A549 (cell line): ENCODE measurements around the gene TP73. TPM values are rescaled to one million over a fixed set of nuclear protein-coding genes. Genes with fewer than 3 reads are reported as not detected.

Experiments used
- ATAC-seq, 2 experiments: fragments of 200-7000 bp in 1 of 2; fragments of >200 bp in 1 of 2; cut with Nextera tagmentation in 1 of 2; cut with Tn5 transposase in 1 of 2; 3 replicates each; pipeline versions ENCODE4 v1.8.0 to v1.9.1; 2018 to 2020; ENCODE audit warnings: mild to moderate bottlenecking in 1 of 2, moderate library complexity in 1 of 2
- CTCF ChIA-PET: fragments of 300-600 bp; sonication (Branson Sonifier 250); formaldehyde crosslinking; extraction: SDS; loops from one replicate; lab custom pipeline; 2021; ENCODE audit warnings: antibody characterized with exemption, inconsistent platforms; lab: Yijun Ruan, JAX
- POLR2A ChIA-PET: fragments of 350-600 bp; formaldehyde crosslinking; extraction: SDS; loops from one replicate; lab custom pipeline; 2021; ENCODE audit warnings: antibody characterized with exemption, inconsistent platforms; lab: Yijun Ruan, JAX
- DNase-seq, 2 experiments: peaks; one replicate each; pipeline versions ENCODE4 v3.0.0 to v3.0.0-alpha.2; 2011 to 2016; ENCODE audit warnings: low read depth in 1 of 2, low spot score in 1 of 2
- FAIRE-seq: peaks from 2 replicates; lab custom pipeline; 2011; peaks lifted over from hg19 to GRCh38; lab: Jason Lieb, UNC
- H3K27ac ChIP-seq, 2 experiments: fragments of >200 bp; sonication (Bioruptor Twin); formaldehyde crosslinking; 3 replicates each; pipeline ENCODE4 v1.5.1; 2016 to 2017
- H3K4me1 ChIP-seq: fragments of >200 bp; sonication (Bioruptor Twin); formaldehyde crosslinking; 3 replicates; pipeline ENCODE4 v1.6.1; 2016
- H3K4me2 ChIP-seq: fragments of >200 bp; sonication (Bioruptor Twin); formaldehyde crosslinking; 3 replicates; pipeline ENCODE4 v1.6.1; 2016
- H3K4me3 ChIP-seq: fragments of >200 bp; sonication (Bioruptor Twin); formaldehyde crosslinking; 3 replicates; pipeline ENCODE4 v1.5.1; 2016
- H3K9me3 ChIP-seq: fragments of >200 bp; sonication (Bioruptor Twin); formaldehyde crosslinking; 3 replicates; pipeline ENCODE4 v1.6.1; 2016
- BHLHE40 ChIP-seq: IDR thresholded peaks from 2 replicates; pipeline ENCODE4 v1.6.1; 2012; ENCODE audit warnings: low read depth, low read length, inconsistent platforms
- CBX8 ChIP-seq: fragments of 200-600 bp; sonication (generic); IDR thresholded peaks from 2 replicates; pipeline ENCODE4 v1.6.1; 2016
- CEBPB ChIP-seq, 2 experiments: fragments of >200 bp in 1 of 2; sonication (Bioruptor Twin) in 1 of 2; formaldehyde crosslinking in 1 of 2; IDR thresholded peaks; 2 replicates each; pipeline ENCODE4 v1.6.1; 2012 to 2016
- EHF ChIP-seq: fragments of 250-450 bp; sonication (Bioruptor Pico); IDR thresholded peaks from 2 replicates; pipeline ENCODE4 v1.5.0; 2020; ENCODE audit warnings: mild to moderate bottlenecking
- EP300 ChIP-seq, 2 experiments: fragments of >200 bp; sonication (Bioruptor Twin); formaldehyde crosslinking; IDR thresholded peaks; 2 replicates in 1 of 2; 3 replicates in 1 of 2; pipeline ENCODE4 v1.6.1; 2016 to 2017
- HMGXB4 ChIP-seq: fragments of 250-450 bp; sonication (Bioruptor Pico); IDR thresholded peaks from 2 replicates; pipeline ENCODE4 v1.5.0; 2021; ENCODE audit warnings: mild to moderate bottlenecking, moderate library complexity, borderline replicate concordance
- HOXA7 ChIP-seq: fragments of 250-450 bp; sonication (Bioruptor Pico); IDR thresholded peaks from 2 replicates; pipeline ENCODE4 v1.5.0; 2020; ENCODE audit warnings: mild to moderate bottlenecking, moderate library complexity
- HOXB13 ChIP-seq: fragments of 250-450 bp; sonication (Bioruptor Pico); IDR thresholded peaks from 2 replicates; pipeline ENCODE4 v1.5.0; 2020; ENCODE audit warnings: low read depth, mild to moderate bottlenecking, moderate library complexity
- JUN ChIP-seq, 2 experiments: fragments of >200 bp; sonication (Bioruptor Twin); formaldehyde crosslinking; IDR thresholded peaks; 2 replicates in 1 of 2; 3 replicates in 1 of 2; pipeline ENCODE4 v1.6.1; 2016 to 2017
- JUNB ChIP-seq: fragments of >200 bp; sonication (Bioruptor Twin); formaldehyde crosslinking; IDR thresholded peaks from 2 replicates; pipeline ENCODE4 v1.6.1; 2016
- KDM5A ChIP-seq: fragments of 200-600 bp; sonication (generic); IDR thresholded peaks from 2 replicates; pipeline ENCODE4 v1.6.1; 2016; ENCODE audit warnings: antibody characterized with exemption, mild to moderate bottlenecking
- MYC ChIP-seq: IDR thresholded peaks from 2 replicates; pipeline ENCODE4 v1.6.1; 2012; ENCODE audit warnings: mild to moderate bottlenecking, inconsistent platforms, low read length, improper control_type of control experiment, borderline replicate concordance
- NFE2L2 ChIP-seq: fragments of 150-350 bp; conservative IDR thresholded peaks from 2 replicates; pipeline ENCODE4 v1.6.1; 2014; ENCODE audit warnings: low read length
- NPAS2 ChIP-seq: fragments of 250-450 bp; sonication (Bioruptor Pico); IDR thresholded peaks from 2 replicates; pipeline ENCODE4 v1.8.0; 2022; ENCODE audit warnings: mild to moderate bottlenecking, moderate library complexity, borderline replicate concordance
- PBX3 ChIP-seq: IDR thresholded peaks from 2 replicates; pipeline ENCODE4 v1.6.1; 2012
- RCOR1 ChIP-seq: fragments of 150-350 bp; IDR thresholded peaks from 2 replicates; pipeline ENCODE4 v1.6.1; 2014; ENCODE audit warnings: antibody characterized with exemption, low read length, low read depth
- REST ChIP-seq: fragments of 200-600 bp; sonication (generic); IDR thresholded peaks from 2 replicates; pipeline ENCODE4 v1.6.1; 2016; ENCODE audit warnings: antibody characterized with exemption, mild to moderate bottlenecking, moderate library complexity
- RNF2 ChIP-seq: fragments of 200-600 bp; sonication (generic); IDR thresholded peaks from 2 replicates; pipeline ENCODE4 v1.6.1; 2016; ENCODE audit warnings: low read depth, mild to moderate bottlenecking, antibody characterized with exemption, moderate library complexity, borderline replicate concordance
- SREBF2 ChIP-seq: fragments of 450-650 bp; IDR thresholded peaks from 2 replicates; pipeline ENCODE4 v1.6.1; 2014; ENCODE audit warnings: mild to moderate bottlenecking, moderate library complexity
- TFCP2L1 ChIP-seq: fragments of 250-450 bp; sonication (Bioruptor Pico); IDR thresholded peaks from 2 replicates; pipeline ENCODE4 v1.5.0; 2021; ENCODE audit warnings: mild to moderate bottlenecking
- WGBS: methylation state at CpG from one replicate; pipeline ENCODE4 v1.1.6; 2017; ENCODE audit errors: missing lambda C conversion rate; 5-methylcytosine and 5-hydroxymethylcytosine counted together
- polyA plus RNA-seq, 4 experiments: library from polyadenylated mRNA; depleted of rRNA in 3 of 4; stranded (reverse); fragments of >200 nt; fragmentation: RNase III in 1 of 4; extraction: RNeasy Plus Mini Kit Qiagen cat#74134 plus additional on column Dnase treatment in 1 of 4; gene quantifications; 2 replicates in 3 of 4; 3 replicates in 1 of 4; pipeline ENCODE4 v1.2.3, GENCODE V29; 2011 to 2017
- TF ChIP-seq, protein P1 (sequence below): fragments of 250-450 bp; sonication (Bioruptor Pico); IDR thresholded peaks from 2 replicates; pipeline ENCODE4 v1.5.0; 2020; ENCODE audit warnings: low read depth, mild to moderate bottlenecking, moderate library complexity
- TF ChIP-seq, protein P2 (sequence below): fragments of >200 bp; sonication (Bioruptor Twin); formaldehyde crosslinking; IDR thresholded peaks from 2 replicates; pipeline ENCODE4 v1.6.1; 2016
- TF ChIP-seq, protein P3 (sequence below): IDR thresholded peaks from 2 replicates; pipeline ENCODE4 v1.6.1; 2012; ENCODE audit warnings: low read depth, borderline replicate concordance

TP73 gene
- polyA plus RNA-seq, 2 of the 4 experiments (the other 2 are of a cell fraction) = 0.01 to 0.25 TPM

DNA sequence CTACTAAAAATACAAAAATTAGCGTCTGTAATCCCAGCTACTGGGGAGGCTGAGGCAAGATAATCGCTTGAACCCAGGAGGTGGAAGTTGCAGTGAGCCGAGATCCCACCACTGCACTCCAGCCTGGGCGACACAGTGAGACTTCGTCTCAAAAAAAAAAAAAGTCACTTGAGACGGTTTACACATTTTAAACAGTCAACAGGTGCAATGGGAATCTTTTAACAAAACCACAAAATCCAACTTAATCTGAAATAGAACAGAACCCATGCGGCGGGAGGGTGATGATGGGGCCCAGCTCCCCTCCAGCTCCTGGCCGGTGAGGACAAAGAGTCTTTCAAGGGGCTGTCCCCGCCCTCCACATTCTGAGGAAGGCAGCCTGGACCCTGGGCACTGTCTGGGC is 48.3 kb downstream of the TP73 start:
- Histone ChIP-seq H3K9me3 (no peaks in the 10 kb centered on the region), H3K4me2 (no peak overlapping the region), H3K4me1 (no peaks in the 10 kb centered on the region; the same call in 2 of the 3 replicates), H3K4me3 (no peak overlapping the region), H3K27ac (no peak overlapping the region)
- no peak for DNase-seq
- ChIA-PET CTCF (interaction anchor here (1.7 to 2.2 kb wide), 2 partner anchors 23 to 24 kb away, joined by 6 to 10 read pairs; no protein-coding TSS in a partner anchor), POLR2A (no interaction called here)
- ATAC-seq = no peak
- 74% methylated on average over 9 of the region's 10 CpGs for WGBS
- no peak for FAIRE-seq
- no peak for TF ChIP-seq JUNB
- TF ChIP-seq, protein P1, sequence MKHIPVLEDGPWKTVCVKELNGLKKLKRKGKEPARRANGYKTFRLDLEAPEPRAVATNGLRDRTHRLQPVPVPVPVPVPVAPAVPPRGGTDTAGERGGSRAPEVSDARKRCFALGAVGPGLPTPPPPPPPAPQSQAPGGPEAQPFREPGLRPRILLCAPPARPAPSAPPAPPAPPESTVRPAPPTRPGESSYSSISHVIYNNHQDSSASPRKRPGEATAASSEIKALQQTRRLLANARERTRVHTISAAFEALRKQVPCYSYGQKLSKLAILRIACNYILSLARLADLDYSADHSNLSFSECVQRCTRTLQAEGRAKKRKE (CRISPR knock-in tag) = no peak
- TF ChIP-seq, protein P2, sequence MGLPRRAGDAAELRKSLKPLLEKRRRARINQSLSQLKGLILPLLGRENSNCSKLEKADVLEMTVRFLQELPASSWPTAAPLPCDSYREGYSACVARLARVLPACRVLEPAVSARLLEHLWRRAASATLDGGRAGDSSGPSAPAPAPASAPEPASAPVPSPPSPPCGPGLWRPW = no peak
- TF ChIP-seq JUN (IDR thresholded peaks at IDR 0.05) = no peak
- TF ChIP-seq NFE2L2 = no peak
- no peak for TF ChIP-seq CEBPB (IDR thresholded peaks at IDR 0.05)
- TF ChIP-seq RNF2 = no peak
- no peak for TF ChIP-seq NPAS2 (CRISPR knock-in tag)
- TF ChIP-seq EHF (CRISPR knock-in tag) = no peak
- no peak for TF ChIP-seq MYC
- TF ChIP-seq, protein P3, sequence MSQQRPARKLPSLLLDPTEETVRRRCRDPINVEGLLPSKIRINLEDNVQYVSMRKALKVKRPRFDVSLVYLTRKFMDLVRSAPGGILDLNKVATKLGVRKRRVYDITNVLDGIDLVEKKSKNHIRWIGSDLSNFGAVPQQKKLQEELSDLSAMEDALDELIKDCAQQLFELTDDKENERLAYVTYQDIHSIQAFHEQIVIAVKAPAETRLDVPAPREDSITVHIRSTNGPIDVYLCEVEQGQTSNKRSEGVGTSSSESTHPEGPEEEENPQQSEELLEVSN = no peak
- no peak for TF ChIP-seq BHLHE40
- TF ChIP-seq SREBF2 = no peak
- TF ChIP-seq HOXB13 (CRISPR knock-in tag) = no peak
- TF ChIP-seq EP300 (IDR thresholded peaks at IDR 0.05) = no peak
- no peak for TF ChIP-seq RCOR1

DNA sequence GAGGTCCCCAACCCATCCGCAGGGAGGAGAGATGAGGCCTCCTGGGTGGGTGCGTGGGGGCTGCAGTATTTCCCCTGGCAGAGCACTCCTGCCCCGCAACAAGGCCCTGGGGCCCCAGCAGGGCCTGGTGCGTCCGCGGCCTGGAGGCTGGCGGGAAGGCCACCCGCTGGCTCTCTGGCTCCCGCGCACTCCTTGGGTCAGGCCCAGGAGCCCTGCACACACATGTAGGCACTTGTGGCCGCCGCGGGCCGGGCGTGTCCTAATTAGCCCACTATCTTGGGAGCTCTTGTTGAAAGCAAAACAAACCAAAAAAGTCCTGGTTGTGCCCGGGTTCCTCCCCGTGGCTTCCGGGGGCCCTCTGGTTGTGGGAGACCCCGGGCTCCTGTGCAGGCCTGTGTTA is 50.2 kb downstream of the TP73 start:
- no peak overlapping the region for H3K27ac ChIP-seq
- TF ChIP-seq EP300 (IDR thresholded peaks at IDR 0.05) (no peak), PBX3 (no peak), HOXA7 (no peak), REST (no peak), HMGXB4 (CRISPR knock-in tag) (no peak), TFCP2L1 (CRISPR knock-in tag) (no peak), SREBF2 (no peak), KDM5A (no peak), MYC (no peak), CBX8 (no peak)
- no peak for DNase-seq
- no peak for ATAC-seq
- H3K4me2 ChIP-seq = no peak overlapping the region
- ChIA-PET POLR2A (no interaction called here), CTCF (interaction anchor here (1.8 to 2.2 kb wide), 2 partner anchors 19 to 22 kb away, joined by 5 to 6 read pairs; no protein-coding TSS in a partner anchor)
- FAIRE-seq = no peak
- WGBS = 89% methylated on average over 13 of the region's 19 CpGs
- no peaks in the 10 kb centered on the region for H3K4me1 ChIP-seq
- H3K4me3 ChIP-seq = no peak overlapping the region
- no peaks in the 10 kb centered on the region for H3K9me3 ChIP-seq
